Liver (tissue), 9 donors: ENCODE data around the gene FCER1A. TPM values are rescaled to one million over a fixed set of nuclear protein-coding genes. Genes with fewer than 3 reads are reported as not detected.

Experiments used
- DNase-seq: peaks from one replicate; pipeline ENCODE4 v3.0.0-alpha.2; 2017; ENCODE audit warnings: low spot score
- H3K27ac ChIP-seq, 2 donors: one replicate each; pipeline ENCODE4 v1.7.0; 2013; ENCODE audit warnings: inconsistent platforms in 2 of 2, low read length in 2 of 2, control low read depth in 1 of 2, low read depth in 1 of 2, mild to moderate bottlenecking in 1 of 2
- H3K27me3 ChIP-seq, 4 donors: one replicate each; pipeline versions ENCODE4 v1.6.1 to v1.7.0; 2013; ENCODE audit warnings: low read length in 3 of 4, inconsistent platforms in 1 of 4, mild to moderate bottlenecking in 1 of 4, moderate library complexity in 1 of 4; ENCODE audit not compliant: control insufficient read depth in 4 of 4, insufficient read depth in 4 of 4
- H3K36me3 ChIP-seq, 4 donors: one replicate each; pipeline versions ENCODE4 v1.6.1 to v1.7.0; 2013; ENCODE audit warnings: low read length in 3 of 4, mild to moderate bottlenecking in 3 of 4, low read depth in 1 of 4, moderate library complexity in 1 of 4; ENCODE audit not compliant: control insufficient read depth in 4 of 4, insufficient read depth in 3 of 4
- H3K4me1 ChIP-seq, 4 donors: one replicate each; pipeline versions ENCODE4 v1.6.1 to v1.7.0; 2013; ENCODE audit warnings: low read length in 3 of 4, mild to moderate bottlenecking in 3 of 4, moderate library complexity in 1 of 4; ENCODE audit not compliant: control insufficient read depth in 4 of 4, insufficient read depth in 4 of 4
- H3K4me3 ChIP-seq, 3 donors: one replicate each; pipeline versions ENCODE4 v1.6.1 to v1.7.0; 2013; ENCODE audit warnings: low read length in 3 of 3, control low read depth in 1 of 3, low read depth in 1 of 3, mild to moderate bottlenecking in 1 of 3
- H3K9ac ChIP-seq, 2 donors: one replicate each; pipeline ENCODE4 v1.7.0; 2013; ENCODE audit warnings: low read length in 2 of 2, mild to moderate bottlenecking in 2 of 2, moderate library complexity in 2 of 2, control low read depth in 1 of 2, low read depth in 1 of 2
- H3K9me3 ChIP-seq, 4 donors: one replicate each; pipeline versions ENCODE4 v1.6.1 to v1.7.0; 2013; ENCODE audit warnings: low read length in 3 of 4; ENCODE audit not compliant: control insufficient read depth in 4 of 4
- EGR1 ChIP-seq, 2 donors: IDR thresholded peaks; 2 replicates each; pipeline ENCODE4 v1.6.1; 2016 to 2018; ENCODE audit warnings: antibody characterized with exemption in 2 of 2, low read depth in 2 of 2
- FOXA1 ChIP-seq: IDR thresholded peaks from 2 replicates; pipeline ENCODE4 v1.6.1; 2016; ENCODE audit warnings: antibody characterized with exemption
- FOXA2 ChIP-seq: IDR thresholded peaks from 2 replicates; pipeline ENCODE4 v1.6.1; 2016; ENCODE audit warnings: antibody characterized with exemption
- GABPA ChIP-seq, 2 donors: IDR thresholded peaks in 1 of 2; conservative IDR thresholded peaks in 1 of 2; 2 replicates each; pipeline ENCODE4 v1.6.1; 2016; ENCODE audit warnings: antibody characterized with exemption in 2 of 2, mild to moderate bottlenecking in 1 of 2, moderate library complexity in 1 of 2
- HNF4A ChIP-seq, 2 donors: conservative IDR thresholded peaks; 2 replicates each; pipeline ENCODE4 v1.6.1; 2016; ENCODE audit warnings: antibody characterized with exemption in 2 of 2, mild to moderate bottlenecking in 2 of 2
- HNF4G ChIP-seq: IDR thresholded peaks from 2 replicates; pipeline ENCODE4 v1.6.1; 2016; ENCODE audit warnings: antibody characterized with exemption
- JUND ChIP-seq, 2 donors: IDR thresholded peaks; 2 replicates each; pipeline ENCODE4 v1.6.1; 2016; ENCODE audit warnings: antibody characterized with exemption in 2 of 2
- MAX ChIP-seq: IDR thresholded peaks from 2 replicates; pipeline ENCODE4 v1.6.1; 2016; ENCODE audit warnings: antibody characterized with exemption
- NR2F2 ChIP-seq: IDR thresholded peaks from 2 replicates; pipeline ENCODE4 v1.6.1; 2016; ENCODE audit warnings: antibody characterized with exemption
- RXRA ChIP-seq, 2 donors: IDR thresholded peaks; 2 replicates each; pipeline ENCODE4 v1.6.1; 2017 to 2018; ENCODE audit warnings: antibody characterized with exemption in 2 of 2, mild to moderate bottlenecking in 1 of 2
- SP1 ChIP-seq: IDR thresholded peaks from 2 replicates; pipeline ENCODE4 v1.6.1; 2018; ENCODE audit warnings: antibody characterized with exemption, mild to moderate bottlenecking
- TAF1 ChIP-seq: conservative IDR thresholded peaks from 2 replicates; pipeline ENCODE4 v1.6.1; 2016; ENCODE audit warnings: antibody characterized with exemption, mild to moderate bottlenecking
- YY1 ChIP-seq: IDR thresholded peaks from 2 replicates; pipeline ENCODE4 v1.6.1; 2016; ENCODE audit warnings: antibody characterized with exemption, mild to moderate bottlenecking
- WGBS: extraction: QIAGEN DNeasy Blood & Tissue Kit; methylation state at CpG from one replicate; pipeline ENCODE4 v1.1.7; 2013; 5-methylcytosine and 5-hydroxymethylcytosine counted together
- polyA plus RNA-seq, 2 donors: library from polyadenylated mRNA; stranded (reverse) in 1 of 2; unstranded in 1 of 2; fragments of 200-250 nt in 1 of 2; fragments of >200 nt in 1 of 2; fragmentation: Nextera tagmentation in 1 of 2; extraction: Ambion mirVana in 1 of 2; gene quantifications; one replicate each; pipeline versions ENCODE4 v1.2.1 to v1.2.3, GENCODE V29; 2013 to 2015
- total RNA-seq, 2 donors: library from RNA; depleted of rRNA; stranded (reverse); fragments of >200 nt; gene quantifications; one replicate each; pipeline ENCODE4 v1.2.3, GENCODE V29; 2014
- TF ChIP-seq, protein P1 (sequence below): IDR thresholded peaks from 2 replicates; pipeline ENCODE4 v1.6.1; 2016; ENCODE audit warnings: antibody characterized with exemption
- TF ChIP-seq, protein P2 (sequence below): fragments of 150-350 bp; IDR thresholded peaks from 2 replicates; pipeline ENCODE4 v1.5.1; 2017; ENCODE audit warnings: improper control_type of control experiment, low read depth, low read length; ENCODE audit not compliant: missing input control
- donor health status: healthy.
- donor health status: healthy.
- donor health status: healthy.
- donor health status: healthy.
- donor health status: healthy.

The FCER1A gene
- total and polyA plus RNA-seq, 4 donors, result 0.08 to 3.5 (median 0.48) TPM; not detected in 1

DNA sequence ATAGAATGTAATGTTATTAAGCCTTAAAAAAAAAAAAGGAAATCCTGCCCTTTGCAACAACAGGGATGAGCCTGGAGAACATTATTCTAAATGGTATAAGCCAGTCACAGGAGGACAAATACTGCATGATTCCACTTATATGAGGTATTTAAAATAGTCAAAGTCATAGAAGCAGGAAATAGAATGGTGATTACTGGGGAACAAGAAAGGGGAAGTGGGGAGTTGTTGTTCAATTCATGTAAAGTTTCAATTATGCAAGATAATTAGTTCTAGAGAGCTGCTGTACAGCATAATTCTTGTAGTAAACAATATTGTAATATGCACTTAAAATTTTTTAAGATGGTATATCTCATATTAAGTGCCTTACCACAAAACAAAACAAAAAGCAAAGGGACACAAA is 13.2 kb downstream of the FCER1A start:
- H3K4me3 ChIP-seq, result no peak overlapping the region
- H3K27me3 ChIP-seq, result no peaks in the 10 kb centered on the region
- H3K4me1 ChIP-seq, result no peaks in the 10 kb centered on the region
- H3K9me3 ChIP-seq, result no peaks in the 10 kb centered on the region
- H3K27ac ChIP-seq, result no peak overlapping the region
- no peaks in the 10 kb centered on the region for H3K36me3 ChIP-seq
- TF ChIP-seq SP1, result no peak
- TF ChIP-seq HNF4G, result no peak
- no peak for TF ChIP-seq MAX
- no peak for TF ChIP-seq EGR1 (IDR thresholded peaks at IDR 0.05; ENCODE audit: low read depth in 2 of 2)
- TF ChIP-seq FOXA2, result no peak
- H3K9ac ChIP-seq, result no peak overlapping the region
- no peak for DNase-seq

DNA sequence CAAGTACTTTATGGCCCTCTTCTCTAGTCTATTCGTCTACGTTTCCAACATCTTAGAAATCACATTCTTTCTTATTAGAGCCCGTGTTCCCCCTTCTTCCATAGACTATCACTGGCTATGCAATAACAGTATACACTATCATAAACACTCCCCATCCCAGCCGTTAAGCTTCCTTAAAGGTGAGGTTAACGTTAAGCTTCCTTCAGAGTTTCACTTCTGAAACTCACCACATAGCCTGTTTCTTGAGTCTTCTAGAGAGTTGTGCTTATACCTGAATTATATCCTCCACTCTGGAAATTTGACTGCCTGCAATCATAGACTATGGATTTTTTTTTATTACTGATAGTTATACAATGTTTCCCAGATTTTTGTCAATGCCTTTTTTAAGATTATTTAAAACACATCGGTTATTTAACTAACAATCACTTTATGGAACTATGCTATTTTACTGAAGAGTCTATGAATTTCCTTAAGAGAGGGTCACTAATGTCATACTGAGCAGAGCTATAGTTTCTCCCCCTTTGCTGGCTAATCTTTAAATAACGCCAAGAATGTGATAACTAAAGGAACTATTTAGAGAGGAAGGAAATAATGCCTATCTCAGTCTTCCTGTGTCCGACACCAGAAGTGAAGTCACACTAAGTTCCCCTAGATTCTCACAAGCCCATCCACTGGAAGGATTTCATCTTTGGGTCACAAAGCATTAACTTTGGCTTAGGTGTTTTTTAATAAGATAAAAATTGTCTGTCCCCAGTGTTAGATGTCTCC is 16.8 kb downstream of the FCER1A start:
- Histone ChIP-seq H3K27me3 (no peaks in the 10 kb centered on the region), H3K4me1 (no peaks in the 10 kb centered on the region), H3K27ac (no peak overlapping the region), H3K4me3 (no peak overlapping the region), H3K9me3 (no peaks in the 10 kb centered on the region), H3K36me3 (no peaks in the 10 kb centered on the region), H3K9ac (no peak overlapping the region)
- no peak for DNase-seq
- 73% methylated on average over 8 of the region's 8 CpGs for WGBS
- no peak for TF ChIP-seq NR2F2
- TF ChIP-seq JUND (IDR thresholded peaks at IDR 0.05), result no peak
- TF ChIP-seq HNF4G, result no peak
- TF ChIP-seq, protein P1, sequence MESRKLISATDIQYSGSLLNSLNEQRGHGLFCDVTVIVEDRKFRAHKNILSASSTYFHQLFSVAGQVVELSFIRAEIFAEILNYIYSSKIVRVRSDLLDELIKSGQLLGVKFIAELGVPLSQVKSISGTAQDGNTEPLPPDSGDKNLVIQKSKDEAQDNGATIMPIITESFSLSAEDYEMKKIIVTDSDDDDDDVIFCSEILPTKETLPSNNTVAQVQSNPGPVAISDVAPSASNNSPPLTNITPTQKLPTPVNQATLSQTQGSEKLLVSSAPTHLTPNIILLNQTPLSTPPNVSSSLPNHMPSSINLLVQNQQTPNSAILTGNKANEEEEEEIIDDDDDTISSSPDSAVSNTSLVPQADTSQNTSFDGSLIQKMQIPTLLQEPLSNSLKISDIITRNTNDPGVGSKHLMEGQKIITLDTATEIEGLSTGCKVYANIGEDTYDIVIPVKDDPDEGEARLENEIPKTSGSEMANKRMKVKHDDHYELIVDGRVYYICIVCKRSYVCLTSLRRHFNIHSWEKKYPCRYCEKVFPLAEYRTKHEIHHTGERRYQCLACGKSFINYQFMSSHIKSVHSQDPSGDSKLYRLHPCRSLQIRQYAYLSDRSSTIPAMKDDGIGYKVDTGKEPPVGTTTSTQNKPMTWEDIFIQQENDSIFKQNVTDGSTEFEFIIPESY, result no peak
- TF ChIP-seq RXRA (IDR thresholded peaks at IDR 0.05), result no peak
- TF ChIP-seq TAF1, result no peak
- no peak for TF ChIP-seq GABPA (IDR thresholded peaks at IDR 0.05 in 1 of 2, conservative IDR thresholded peaks at IDR 0.05 in 1 of 2)
- TF ChIP-seq FOXA2, result no peak

GRCh38 chr1:159334797-159335196 is 32.7 kb downstream of the FCER1A start:
- Histone ChIP-seq H3K27ac (no peak overlapping the region), H3K9me3 (no peaks in the 10 kb centered on the region), H3K36me3 (no peaks in the 10 kb centered on the region), H3K4me3 (no peak overlapping the region), H3K27me3 (no peaks in the 10 kb centered on the region), H3K9ac (no peak overlapping the region), H3K4me1 (no peaks in the 10 kb centered on the region)
- no peak for DNase-seq
- TF ChIP-seq RXRA (IDR thresholded peaks at IDR 0.05), result no peak
- no peak for TF ChIP-seq EGR1 (IDR thresholded peaks at IDR 0.05; ENCODE audit: low read depth in 2 of 2)
- WGBS, result 76% methylated on average over 2 of the region's 2 CpGs

DNA sequence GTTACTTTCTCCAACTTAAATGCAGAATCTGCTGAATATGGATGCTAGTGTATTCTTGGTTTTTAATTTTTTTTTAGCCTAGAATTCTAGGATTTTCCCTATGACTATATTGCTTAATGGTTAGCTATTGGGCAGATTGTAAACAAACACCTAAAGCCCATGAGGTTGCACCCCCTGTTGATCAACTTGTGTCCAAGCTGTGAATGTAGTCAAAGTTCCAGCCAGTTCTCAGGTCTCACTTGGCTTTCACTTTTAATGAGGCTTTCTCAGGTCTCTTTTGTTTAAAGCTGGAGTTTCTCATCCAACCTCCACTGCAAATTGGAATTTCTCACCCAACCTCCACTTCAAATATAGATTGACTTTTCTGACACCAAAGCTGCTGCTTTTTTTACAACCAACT is 35.9 kb downstream of the FCER1A start:
- no peaks in the 10 kb centered on the region for H3K9me3 ChIP-seq
- TF ChIP-seq FOXA1, result no peak
- TF ChIP-seq YY1, result no peak
- TF ChIP-seq FOXA2, result no peak
- no peak for TF ChIP-seq RXRA (IDR thresholded peaks at IDR 0.05)
- no peak for TF ChIP-seq HNF4A (conservative IDR thresholded peaks at IDR 0.05)
- TF ChIP-seq JUND (IDR thresholded peaks at IDR 0.05), result no peak
- TF ChIP-seq, protein P2, sequence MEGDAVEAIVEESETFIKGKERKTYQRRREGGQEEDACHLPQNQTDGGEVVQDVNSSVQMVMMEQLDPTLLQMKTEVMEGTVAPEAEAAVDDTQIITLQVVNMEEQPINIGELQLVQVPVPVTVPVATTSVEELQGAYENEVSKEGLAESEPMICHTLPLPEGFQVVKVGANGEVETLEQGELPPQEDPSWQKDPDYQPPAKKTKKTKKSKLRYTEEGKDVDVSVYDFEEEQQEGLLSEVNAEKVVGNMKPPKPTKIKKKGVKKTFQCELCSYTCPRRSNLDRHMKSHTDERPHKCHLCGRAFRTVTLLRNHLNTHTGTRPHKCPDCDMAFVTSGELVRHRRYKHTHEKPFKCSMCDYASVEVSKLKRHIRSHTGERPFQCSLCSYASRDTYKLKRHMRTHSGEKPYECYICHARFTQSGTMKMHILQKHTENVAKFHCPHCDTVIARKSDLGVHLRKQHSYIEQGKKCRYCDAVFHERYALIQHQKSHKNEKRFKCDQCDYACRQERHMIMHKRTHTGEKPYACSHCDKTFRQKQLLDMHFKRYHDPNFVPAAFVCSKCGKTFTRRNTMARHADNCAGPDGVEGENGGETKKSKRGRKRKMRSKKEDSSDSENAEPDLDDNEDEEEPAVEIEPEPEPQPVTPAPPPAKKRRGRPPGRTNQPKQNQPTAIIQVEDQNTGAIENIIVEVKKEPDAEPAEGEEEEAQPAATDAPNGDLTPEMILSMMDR, result no peak
- TF ChIP-seq, protein P1, result no peak
- no peak for TF ChIP-seq GABPA (IDR thresholded peaks at IDR 0.05 in 1 of 2, conservative IDR thresholded peaks at IDR 0.05 in 1 of 2)
- no peak for DNase-seq
- no peak overlapping the region for H3K4me3 ChIP-seq
- no peak overlapping the region for H3K27ac ChIP-seq
- no peaks in the 10 kb centered on the region for H3K4me1 ChIP-seq
- H3K27me3 ChIP-seq, result no peaks in the 10 kb centered on the region
- H3K9ac ChIP-seq, result no peak overlapping the region
- H3K36me3 ChIP-seq, result no peaks in the 10 kb centered on the region
